ENCODE measurements around the gene PPP4R3B.
A peak's percentile ranks its signal among the peaks of the same experiment; 100 is the strongest.

PPP4R3B gene

DNA sequence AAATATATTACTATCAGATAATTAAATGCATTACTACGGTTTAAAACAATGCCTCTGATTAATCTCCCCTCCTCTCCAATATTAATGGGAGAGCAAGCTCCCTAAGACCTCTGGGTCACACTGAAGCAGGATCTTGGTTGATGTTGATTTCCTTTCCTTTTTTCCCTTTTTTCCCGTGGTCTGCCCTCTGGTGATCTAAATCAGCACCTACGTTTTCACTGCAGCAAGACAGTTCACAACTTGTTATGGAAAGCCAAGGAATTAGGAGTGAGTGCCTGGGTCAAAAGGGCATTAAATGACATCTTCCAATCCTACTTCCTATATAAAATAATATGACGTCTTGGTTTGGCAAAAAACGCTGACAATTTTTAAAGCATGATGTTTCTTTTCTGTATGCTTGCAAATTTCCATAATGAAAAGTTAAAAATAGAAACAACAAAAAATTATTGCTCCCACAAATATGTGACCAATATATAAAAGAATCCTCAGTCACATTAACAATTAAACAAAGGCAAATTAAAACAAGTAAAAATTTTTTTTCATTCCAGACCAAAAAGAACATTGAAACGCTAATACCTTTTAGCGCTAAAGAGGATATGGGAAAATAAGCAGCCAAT lies 105.8 kb downstream of the PPP4R3B start:
- no peak for DNase-seq

- no peak for DNase-seq
Observed at GRCh38 chr2:55502590-55503141, 114.8 kb downstream of the PPP4R3B start.

GRCh38 chr2:55500025-55500424 lies 117.4 kb downstream of the PPP4R3B start:
- peak in 1 of 5 experiments; percentile 6 for DNase-seq

GRCh38 chr2:55498582-55498981 lies 118.8 kb downstream of the PPP4R3B start:
- no peak for DNase-seq
